HepG2 (cell line): Measurements from ENCODE around the gene ZAR1L. TPM values are rescaled to one million over a fixed set of nuclear protein-coding genes. Genes with fewer than 3 reads are reported as not detected.
A peak's percentile ranks its signal among the peaks of the same experiment; 100 is the strongest.
"Not testable (repeated sequence)": the region's sequence is repeated elsewhere in the genome, so short reads cannot be mapped to it uniquely, and the experiment has no call there.

Source experiments
- ATAC-seq: fragments of 200-7000 bp; cut with Tn5 transposase; 3 replicates; pipeline ENCODE4 v1.9.1; 2020; ENCODE audit warnings: mild to moderate bottlenecking, moderate library complexity
- BruUV-seq: library from RNA; stranded (reverse); fragments of 400-500 nt; replicated peaks from 2 replicates; lab custom pipeline; 2021; lab: Mats Ljungman, UMichigan
- CTCF ChIA-PET: fragments of 300-600 bp; formaldehyde crosslinking; extraction: SDS; loops from one replicate; lab custom pipeline; 2021; ENCODE audit warnings: low total read pairs, inconsistent platforms, low intra/inter-chr PET ratio; lab: Yijun Ruan, JAX
- POLR2A ChIA-PET: fragments of 350-600 bp; sonication (Branson Sonifier 250); formaldehyde crosslinking; loops from one replicate; lab custom pipeline; 2020; ENCODE audit warnings: antibody characterized with exemption, inconsistent platforms; lab: Yijun Ruan, JAX
- DNase-seq: peaks from one replicate; pipeline ENCODE4 v3.0.0-alpha.2; 2015; ENCODE audit warnings: low spot score
- FAIRE-seq: peaks from 3 replicates; lab custom pipeline; 2011; peaks lifted over from hg19 to GRCh38; lab: Jason Lieb, UNC
- H2AFZ ChIP-seq: one replicate; pipeline ENCODE4 v1.6.1; 2011; ENCODE audit warnings: low read length, inconsistent platforms
- H3K27ac ChIP-seq: fragments of 300-600 bp; 3 replicates; pipeline ENCODE4 v1.8.0; 2011; ENCODE audit warnings: mixed run types, mild to moderate bottlenecking, mixed read lengths, low read length, inconsistent platforms; ENCODE audit not compliant: insufficient read depth; ENCODE audit errors: extremely low read length
- H3K27me3 ChIP-seq, 2 experiments: fragments of 200-600 bp in 1 of 2; 2 replicates in 1 of 2; 3 replicates in 1 of 2; pipeline versions ENCODE4 v1.6.0 to v1.8.0; 2011; ENCODE audit warnings: low read length in 2 of 2, mild to moderate bottlenecking in 2 of 2, moderate library complexity in 2 of 2, inconsistent platforms in 1 of 2; ENCODE audit not compliant: insufficient read depth in 2 of 2, control insufficient read depth in 1 of 2
- H3K36me3 ChIP-seq, 2 experiments: fragments of 200-600 bp in 1 of 2; replicated peaks in 1 of 2; 2 replicates in 1 of 2; 3 replicates in 1 of 2; pipeline versions ENCODE4 v1.5.1 to v1.8.0; 2011; ENCODE audit warnings: low read length in 2 of 2, inconsistent platforms in 1 of 2; ENCODE audit not compliant: insufficient read depth in 2 of 2, control insufficient read depth in 1 of 2
- H3K4me1 ChIP-seq: 2 replicates; pipeline ENCODE4 v1.5.1; 2012; ENCODE audit warnings: low read length, inconsistent platforms; ENCODE audit not compliant: insufficient read depth
- H3K4me2 ChIP-seq: 2 replicates; pipeline ENCODE4 v1.6.0; 2011; ENCODE audit warnings: low read depth, low read length, inconsistent platforms
- H3K4me3 ChIP-seq, 3 experiments: fragments of 200-600 bp in 1 of 3; sonication (generic), shearing (Covaris generic) in 1 of 3; replicated peaks in 1 of 3; 2 replicates each; pipeline ENCODE4 v1.5.1; 2011 to 2016; ENCODE audit warnings: low read length in 3 of 3, inconsistent platforms in 2 of 3, low read depth in 2 of 3, mild to moderate bottlenecking in 2 of 3, control low read depth in 1 of 3, mixed read lengths in 1 of 3; ENCODE audit not compliant: insufficient read depth in 1 of 3
- H3K79me2 ChIP-seq: one replicate; pipeline ENCODE4 v1.6.1; 2011; ENCODE audit warnings: low read length, inconsistent platforms; ENCODE audit not compliant: insufficient read depth
- H3K9ac ChIP-seq: 2 replicates; pipeline ENCODE4 v1.6.0; 2011; ENCODE audit warnings: mild to moderate bottlenecking, low read depth, low read length, inconsistent platforms; ENCODE audit not compliant: insufficient read depth
- H3K9me3 ChIP-seq: 2 replicates; pipeline ENCODE4 v1.5.1; 2012; ENCODE audit warnings: mild to moderate bottlenecking, low read length
- H4K20me1 ChIP-seq: 2 replicates; pipeline ENCODE4 v1.6.0; 2011; ENCODE audit warnings: inconsistent platforms, mild to moderate bottlenecking, low read length, moderate library complexity; ENCODE audit not compliant: insufficient read depth
- ATRX ChIP-seq: sonication (generic); formaldehyde crosslinking; IDR thresholded peaks from 2 replicates; pipeline ENCODE4 v1.4.0; 2020; ENCODE audit warnings: missing genetic modification reagents, borderline replicate concordance
- CEBPB ChIP-seq: IDR thresholded peaks from 2 replicates; pipeline ENCODE4 v1.6.1; 2011; ENCODE audit warnings: low read depth, low read length, improper control_type of control experiment, borderline replicate concordance
- CENPX ChIP-seq: sonication (generic); formaldehyde crosslinking; IDR thresholded peaks from 2 replicates; pipeline ENCODE4 v1.9.0; 2021; ENCODE audit warnings: mild to moderate bottlenecking, missing genetic modification reagents, moderate library complexity
- ELF3 ChIP-seq: IDR thresholded peaks from 2 replicates; pipeline ENCODE4 v1.6.1; 2016; ENCODE audit warnings: missing genetic modification reagents, missing compliant biosample characterization
- KDM5B ChIP-seq: sonication (generic); formaldehyde crosslinking; IDR thresholded peaks from 2 replicates; pipeline ENCODE4 v1.4.0; 2020; ENCODE audit warnings: missing genetic modification reagents, mild to moderate bottlenecking, borderline replicate concordance
- NCOA5 ChIP-seq: sonication (generic); formaldehyde crosslinking; IDR thresholded peaks from 2 replicates; pipeline ENCODE4 v1.4.0; 2020; ENCODE audit warnings: missing genetic modification reagents
- NFRKB ChIP-seq: fragments of 450-650 bp; IDR thresholded peaks from 2 replicates; pipeline ENCODE4 v1.6.1; 2017
- SIN3A ChIP-seq: IDR thresholded peaks from 2 replicates; pipeline ENCODE4 v1.6.1; 2011; ENCODE audit warnings: low read depth, mild to moderate bottlenecking, control low read depth, low read length, borderline replicate concordance
- SMAD1 ChIP-seq: sonication (generic); formaldehyde crosslinking; IDR thresholded peaks from 2 replicates; pipeline ENCODE4 v1.4.0; 2020; ENCODE audit warnings: missing genetic modification reagents, low read depth, mild to moderate bottlenecking, borderline replicate concordance
- TSC22D2 ChIP-seq: sonication (generic); formaldehyde crosslinking; IDR thresholded peaks from 2 replicates; pipeline ENCODE4 v1.5.1; 2020; ENCODE audit warnings: missing genetic modification reagents, mild to moderate bottlenecking, borderline replicate concordance
- WGBS: methylation state at CpG from one replicate; pipeline ENCODE4 v1.1.6; 2017; ENCODE audit warnings: low lambda C conversion rate; 5-methylcytosine and 5-hydroxymethylcytosine counted together
- in situ Hi-C: cut with HindIII; loops from 2 replicates; pipeline ENCODE4 v1.10.0; 2017; ENCODE audit warnings: low pct_unique_long_range_greater_than_20kb; ENCODE audit not compliant: extremely low pct_ligation_motif_present
- intact Hi-C: fragments of 100-400 bp; cut with micrococcal nuclease; formaldehyde crosslinking; loops from one replicate; pipeline ENCODE4 v1.10.0; 2022; ENCODE audit not compliant: unreplicated experiment
- polyA plus RNA-seq, 8 experiments: library from polyadenylated mRNA; depleted of rRNA in 3 of 8; stranded (reverse) in 7 of 8; unstranded in 1 of 8; fragments of >200 nt; fragmentation: Illumina TruSeq in 4 of 8; extraction: Trizol in 4 of 8; gene quantifications; 2 replicates each; pipeline versions ENCODE4 v1.2.1 to v1.2.3, GENCODE V29; 2011 to 2016; ENCODE audit warnings: low read depth in 4 of 8, missing spikeins in 1 of 8, mixed read lengths in 1 of 8; ENCODE audit not compliant: insufficient read depth in 1 of 8
- total RNA-seq, 5 experiments: library from RNA; depleted of rRNA; stranded (reverse); fragments of >200 nt; fragmentation: Illumina TruSeq; extraction: Trizol; gene quantifications; 2 replicates each; pipeline ENCODE4 v1.2.3, GENCODE V29; 2016; ENCODE audit warnings: low read depth in 1 of 5
- TF ChIP-seq, protein P1 (sequence below): sonication (generic); formaldehyde crosslinking; IDR thresholded peaks from 2 replicates; pipeline ENCODE4 v1.4.0; 2020; ENCODE audit warnings: mild to moderate bottlenecking, missing genetic modification reagents

Gene ZAR1L
- total and polyA plus RNA-seq, 2 of the 13 experiments (the other 11 are each of a cell fraction or from before 2014, with no cell fraction given): 0.09 TPM; not detected in 1

DNA sequence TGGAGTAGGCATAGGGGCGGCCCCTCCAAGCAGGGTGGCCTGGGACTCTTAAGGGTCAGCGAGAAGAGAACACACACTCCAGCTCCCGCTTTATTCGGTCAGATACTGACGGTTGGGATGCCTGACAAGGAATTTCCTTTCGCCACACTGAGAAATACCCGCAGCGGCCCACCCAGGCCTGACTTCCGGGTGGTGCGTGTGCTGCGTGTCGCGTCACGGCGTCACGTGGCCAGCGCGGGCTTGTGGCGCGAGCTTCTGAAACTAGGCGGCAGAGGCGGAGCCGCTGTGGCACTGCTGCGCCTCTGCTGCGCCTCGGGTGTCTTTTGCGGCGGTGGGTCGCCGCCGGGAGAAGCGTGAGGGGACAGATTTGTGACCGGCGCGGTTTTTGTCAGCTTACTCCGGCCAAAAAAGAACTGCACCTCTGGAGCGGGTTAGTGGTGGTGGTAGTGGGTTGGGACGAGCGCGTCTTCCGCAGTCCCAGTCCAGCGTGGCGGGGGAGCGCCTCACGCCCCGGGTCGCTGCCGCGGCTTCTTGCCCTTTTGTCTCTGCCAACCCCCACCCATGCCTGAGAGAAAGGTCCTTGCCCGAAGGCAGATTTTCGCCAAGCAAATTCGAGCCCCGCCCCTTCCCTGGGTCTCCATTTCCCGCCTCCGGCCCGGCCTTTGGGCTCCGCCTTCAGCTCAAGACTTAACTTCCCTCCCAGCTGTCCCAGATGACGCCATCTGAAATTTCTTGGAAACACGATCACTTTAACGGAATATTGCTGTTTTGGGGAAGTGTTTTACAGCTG lies at the start of gene ZAR1L, which contains the start of gene BRCA2 (continued):
- TF ChIP-seq, protein P1, sequence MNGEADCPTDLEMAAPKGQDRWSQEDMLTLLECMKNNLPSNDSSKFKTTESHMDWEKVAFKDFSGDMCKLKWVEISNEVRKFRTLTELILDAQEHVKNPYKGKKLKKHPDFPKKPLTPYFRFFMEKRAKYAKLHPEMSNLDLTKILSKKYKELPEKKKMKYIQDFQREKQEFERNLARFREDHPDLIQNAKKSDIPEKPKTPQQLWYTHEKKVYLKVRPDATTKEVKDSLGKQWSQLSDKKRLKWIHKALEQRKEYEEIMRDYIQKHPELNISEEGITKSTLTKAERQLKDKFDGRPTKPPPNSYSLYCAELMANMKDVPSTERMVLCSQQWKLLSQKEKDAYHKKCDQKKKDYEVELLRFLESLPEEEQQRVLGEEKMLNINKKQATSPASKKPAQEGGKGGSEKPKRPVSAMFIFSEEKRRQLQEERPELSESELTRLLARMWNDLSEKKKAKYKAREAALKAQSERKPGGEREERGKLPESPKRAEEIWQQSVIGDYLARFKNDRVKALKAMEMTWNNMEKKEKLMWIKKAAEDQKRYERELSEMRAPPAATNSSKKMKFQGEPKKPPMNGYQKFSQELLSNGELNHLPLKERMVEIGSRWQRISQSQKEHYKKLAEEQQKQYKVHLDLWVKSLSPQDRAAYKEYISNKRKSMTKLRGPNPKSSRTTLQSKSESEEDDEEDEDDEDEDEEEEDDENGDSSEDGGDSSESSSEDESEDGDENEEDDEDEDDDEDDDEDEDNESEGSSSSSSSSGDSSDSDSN (CRISPR knock-in tag): no peak
- peak; percentile 99 for TF ChIP-seq SIN3A
- no peak for TF ChIP-seq ATRX (CRISPR knock-in tag)
- peak; percentile 77 for TF ChIP-seq KDM5B (CRISPR knock-in tag)
- peak; percentile 88 for TF ChIP-seq ELF3 (CRISPR knock-in tag)
- no peak for TF ChIP-seq SMAD1 (CRISPR knock-in tag)
- no peak for TF ChIP-seq TSC22D2 (CRISPR knock-in tag)
- no peak for TF ChIP-seq NCOA5
- no peak for TF ChIP-seq NFRKB

DNA sequence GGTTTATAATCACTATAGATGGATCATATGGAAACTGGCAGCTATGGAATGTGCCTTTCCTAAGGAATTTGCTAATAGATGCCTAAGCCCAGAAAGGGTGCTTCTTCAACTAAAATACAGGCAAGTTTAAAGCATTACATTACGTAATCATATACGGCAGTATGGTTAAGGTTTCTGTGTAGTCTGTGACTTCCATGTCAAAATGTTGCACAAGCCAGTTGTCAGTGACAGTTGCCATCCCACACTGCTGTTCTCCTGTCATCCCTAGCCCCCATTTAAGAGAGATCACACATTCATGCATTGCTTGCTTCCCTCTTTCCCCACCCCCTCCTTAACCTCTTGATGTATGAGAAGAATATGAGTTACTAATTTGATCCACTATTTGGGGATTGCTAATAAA lies 47.4 kb upstream of the ZAR1L start:
- BruUV-seq: no TSS peak
- FAIRE-seq (no peak), ATAC-seq (no peak), DNase-seq (no peak)
- CTCF ChIA-PET: no interaction called here
- Histone ChIP-seq H3K79me2 (no peaks in the 10 kb centered on the region), H3K27ac (no peak overlapping the region), H3K36me3 (peaks cover 5 to 27% of the 10 kb centered on the region in 2 experiments; a peak in 4 of 5 replicates), H3K9ac (no peak overlapping the region), H2AFZ (no peak overlapping the region), H3K9me3 (no peaks in the 10 kb centered on the region), H3K4me3 (no peak overlapping the region), H3K4me1 (no peaks in the 10 kb centered on the region), H3K4me2 (no peak overlapping the region), H3K27me3 (no peaks in the 10 kb centered on the region), H4K20me1 (no peaks in the 10 kb centered on the region)
- WGBS: 94% methylated on average over 2 of the region's 2 CpGs
- in situ Hi-C loops: no loop called here
- POLR2A ChIA-PET: no interaction called here
- TF ChIP-seq CENPX (CRISPR knock-in tag): no peak
- TF ChIP-seq CEBPB: peak; percentile 71; the same call in 1 of the 2 replicates
- intact Hi-C loops: no loop called here

DNA sequence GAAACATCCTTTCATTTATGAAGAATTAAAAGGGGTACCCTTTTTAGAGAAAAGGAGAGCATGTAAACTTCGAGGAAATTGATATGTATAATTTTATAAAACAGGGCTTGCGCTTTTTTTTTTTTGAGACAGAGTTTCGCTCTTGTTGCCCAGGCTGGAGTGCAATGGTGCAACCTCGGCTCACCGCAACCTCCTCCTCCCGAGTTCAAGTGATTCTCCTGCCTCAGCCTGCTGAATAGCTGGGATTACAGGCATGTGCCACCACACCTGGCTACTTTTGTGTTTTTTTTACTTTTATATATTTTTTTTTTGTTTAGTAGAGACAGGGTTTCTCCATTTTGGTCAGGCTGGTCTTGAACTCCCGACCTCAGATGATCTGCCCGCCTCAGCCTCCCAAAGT lies 40.8 kb upstream of the ZAR1L start:
- H2AFZ ChIP-seq, POLR2A ChIA-PET, H3K4me1 ChIP-seq, ATAC-seq, in situ Hi-C loops, H3K4me3 ChIP-seq, H4K20me1 ChIP-seq, H3K27me3 ChIP-seq, CTCF ChIA-PET, DNase-seq, H3K9ac ChIP-seq, H3K9me3 ChIP-seq, H3K4me2 ChIP-seq, FAIRE-seq, BruUV-seq, H3K79me2 ChIP-seq, H3K27ac ChIP-seq, intact Hi-C loops: not testable (repeated sequence)
- peaks cover 3 to 39% of the 10 kb centered on the region in 2 experiments; a peak in 4 of 5 replicates for H3K36me3 ChIP-seq
- 98% methylated on average over 8 of the region's 8 CpGs for WGBS
